Measurements from ENCODE around the gene EHBP1.

Gene EHBP1

GRCh38 chr2:62672601-62673000 is 32.9 kb upstream of the EHBP1 start:
- H2BK120ac ChIP-seq (ENCODE audit: low read depth, low read length): no peak overlapping the region
- H2BK15ac ChIP-seq (ENCODE audit: low read depth, poor library complexity, severe bottlenecking): no peak overlapping the region
- H3K9ac ChIP-seq (ENCODE audit: low read length): no peak overlapping the region
- H2BK5ac ChIP-seq (ENCODE audit: low read depth, low read length, poor library complexity, severe bottlenecking): no peak overlapping the region
- no CpG with 5 or more reads among the region's 1 CpG for WGBS
- peak overlapping the region; percentile 89 for H3K27ac ChIP-seq (ENCODE audit: low read length, poor library complexity, severe bottlenecking)
- peak overlapping the region; percentile 54 for H3K4me2 ChIP-seq (ENCODE audit: low read length, poor library complexity, severe bottlenecking)
- H3K18ac ChIP-seq (ENCODE audit: low read depth in 1 of 2, low read length in 2 of 2): peak overlapping the region in 1 of 2 experiments; percentile 37
- peak overlapping the region in 1 of 2 experiments; percentile 59 for H2BK12ac ChIP-seq (ENCODE audit: low read length in 2 of 2)
- no peak overlapping the region for H3K4ac ChIP-seq (ENCODE audit: low read depth in 1 of 2, low read length in 2 of 2)
- no peaks in the 10 kb centered on the region for H3K79me1 ChIP-seq (replicated peaks; ENCODE audit: low read length, poor library complexity, severe bottlenecking)
- no peak overlapping the region for H3K4me3 ChIP-seq (ENCODE audit: insufficient read depth in 1 of 2, low read depth in 1 of 2, low read length in 2 of 2)
- no peak overlapping the region for H4K8ac ChIP-seq (ENCODE audit: low read length)
- H2AK5ac ChIP-seq (ENCODE audit: low read length, severe bottlenecking): no peak overlapping the region
- H3K27me3 ChIP-seq (ENCODE audit: control insufficient read depth in 1 of 2, insufficient read depth in 1 of 2, low read length in 2 of 2): no peaks in the 10 kb centered on the region
- H3K36me3 ChIP-seq (ENCODE audit: control insufficient read depth in 1 of 2, insufficient read depth in 2 of 2, low read depth in 1 of 2, low read length in 2 of 2): no peaks in the 10 kb centered on the region
- peaks cover 10% of the 10 kb centered on the region for H3K4me1 ChIP-seq (ENCODE audit: control insufficient read depth, insufficient read depth, low read depth, low read length)
- no peak overlapping the region for H2AFZ ChIP-seq (ENCODE audit: low read depth, low read length)
- no peak overlapping the region for H3K14ac ChIP-seq (ENCODE audit: low read length in 2 of 2)
- DNase-seq: peak; percentile 68
- H3K9me3 ChIP-seq (ENCODE audit: control insufficient read depth, low read length): no peaks in the 10 kb centered on the region
- no peak overlapping the region for H3K23ac ChIP-seq (ENCODE audit: low read length in 2 of 2)
- H4K91ac ChIP-seq (ENCODE audit: low read length): no peak overlapping the region

GRCh38 chr2:62675062-62675461 is 30.5 kb upstream of the EHBP1 start:
- H4K8ac ChIP-seq (ENCODE audit: low read length): no peak overlapping the region
- H3K4me2 ChIP-seq (ENCODE audit: low read length, poor library complexity, severe bottlenecking): no peak overlapping the region
- H3K23ac ChIP-seq (ENCODE audit: low read length in 2 of 2): no peak overlapping the region
- H3K4ac ChIP-seq (ENCODE audit: low read depth in 1 of 2, low read length in 2 of 2): no peak overlapping the region
- H2AFZ ChIP-seq (ENCODE audit: low read depth, low read length): no peak overlapping the region
- no peaks in the 10 kb centered on the region for H3K27me3 ChIP-seq (ENCODE audit: control insufficient read depth in 1 of 2, insufficient read depth in 1 of 2, low read length in 2 of 2)
- DNase-seq: no peak
- H3K18ac ChIP-seq (ENCODE audit: low read depth in 1 of 2, low read length in 2 of 2): no peak overlapping the region
- H2BK15ac ChIP-seq (ENCODE audit: low read depth, poor library complexity, severe bottlenecking): no peak overlapping the region
- H2AK5ac ChIP-seq (ENCODE audit: low read length, severe bottlenecking): peak overlapping the region; percentile 51
- H3K27ac ChIP-seq (ENCODE audit: low read length, poor library complexity, severe bottlenecking): no peak overlapping the region
- no peaks in the 10 kb centered on the region for H3K79me1 ChIP-seq (replicated peaks; ENCODE audit: low read length, poor library complexity, severe bottlenecking)
- no peaks in the 10 kb centered on the region for H3K9me3 ChIP-seq (ENCODE audit: control insufficient read depth, low read length)
- no peak overlapping the region for H3K9ac ChIP-seq (ENCODE audit: low read length)
- H2BK5ac ChIP-seq (ENCODE audit: low read depth, low read length, poor library complexity, severe bottlenecking): no peak overlapping the region
- peaks cover 10% of the 10 kb centered on the region for H3K4me1 ChIP-seq (ENCODE audit: control insufficient read depth, insufficient read depth, low read depth, low read length)
- H4K91ac ChIP-seq (ENCODE audit: low read length): no peak overlapping the region
- no peak overlapping the region for H2BK120ac ChIP-seq (ENCODE audit: low read depth, low read length)
- no peaks in the 10 kb centered on the region for H3K36me3 ChIP-seq (ENCODE audit: control insufficient read depth in 1 of 2, insufficient read depth in 2 of 2, low read depth in 1 of 2, low read length in 2 of 2)
- H3K14ac ChIP-seq (ENCODE audit: low read length in 2 of 2): no peak overlapping the region
- H3K4me3 ChIP-seq (ENCODE audit: insufficient read depth in 1 of 2, low read depth in 1 of 2, low read length in 2 of 2): no peak overlapping the region
- peak overlapping the region in 1 of 2 experiments; percentile 41 for H2BK12ac ChIP-seq (ENCODE audit: low read length in 2 of 2)

GRCh38 chr2:62685256-62685655 is 20.3 kb upstream of the EHBP1 start:
- Histone ChIP-seq H3K4me2 (ENCODE audit: low read length, poor library complexity, severe bottlenecking) (no peak overlapping the region), H2BK12ac (ENCODE audit: low read length in 2 of 2) (no peak overlapping the region), H3K23ac (ENCODE audit: low read length in 2 of 2) (no peak overlapping the region), H2BK5ac (ENCODE audit: low read depth, low read length, poor library complexity, severe bottlenecking) (no peak overlapping the region), H3K79me1 (replicated peaks; ENCODE audit: low read length, poor library complexity, severe bottlenecking) (no peaks in the 10 kb centered on the region), H2BK120ac (ENCODE audit: low read depth, low read length) (no peak overlapping the region), H3K4me1 (ENCODE audit: control insufficient read depth, insufficient read depth, low read depth, low read length) (no peaks in the 10 kb centered on the region), H3K18ac (ENCODE audit: low read depth in 1 of 2, low read length in 2 of 2) (no peak overlapping the region), H4K91ac (ENCODE audit: low read length) (no peak overlapping the region), H3K27ac (ENCODE audit: low read length, poor library complexity, severe bottlenecking) (no peak overlapping the region), H3K9me3 (ENCODE audit: control insufficient read depth, low read length) (no peaks in the 10 kb centered on the region), H3K9ac (ENCODE audit: low read length) (no peak overlapping the region), H3K4me3 (ENCODE audit: insufficient read depth in 1 of 2, low read depth in 1 of 2, low read length in 2 of 2) (no peak overlapping the region), H4K8ac (ENCODE audit: low read length) (no peak overlapping the region), H2AK5ac (ENCODE audit: low read length, severe bottlenecking) (no peak overlapping the region), H3K4ac (ENCODE audit: low read depth in 1 of 2, low read length in 2 of 2) (no peak overlapping the region), H2BK15ac (ENCODE audit: low read depth, poor library complexity, severe bottlenecking) (no peak overlapping the region), H3K27me3 (ENCODE audit: control insufficient read depth in 1 of 2, insufficient read depth in 1 of 2, low read length in 2 of 2) (no peaks in the 10 kb centered on the region), H3K36me3 (ENCODE audit: control insufficient read depth in 1 of 2, insufficient read depth in 2 of 2, low read depth in 1 of 2, low read length in 2 of 2) (no peaks in the 10 kb centered on the region), H2AFZ (ENCODE audit: low read depth, low read length) (no peak overlapping the region), H3K14ac (ENCODE audit: low read length in 2 of 2) (no peak overlapping the region)
- DNase-seq: no peak
- no CpG with 5 or more reads among the region's 2 CpGs for WGBS

- Histone ChIP-seq H2BK12ac (ENCODE audit: low read length in 2 of 2) (no peak overlapping the region), H3K27ac (ENCODE audit: low read length, poor library complexity, severe bottlenecking) (no peak overlapping the region), H3K14ac (ENCODE audit: low read length in 2 of 2) (no peak overlapping the region), H3K9ac (ENCODE audit: low read length) (no peak overlapping the region), H3K9me3 (ENCODE audit: control insufficient read depth, low read length) (no peaks in the 10 kb centered on the region), H2AK5ac (ENCODE audit: low read length, severe bottlenecking) (no peak overlapping the region), H2BK5ac (ENCODE audit: low read depth, low read length, poor library complexity, severe bottlenecking) (no peak overlapping the region), H3K79me1 (replicated peaks; ENCODE audit: low read length, poor library complexity, severe bottlenecking) (no peaks in the 10 kb centered on the region), H2BK15ac (ENCODE audit: low read depth, poor library complexity, severe bottlenecking) (no peak overlapping the region), H3K18ac (ENCODE audit: low read depth in 1 of 2, low read length in 2 of 2) (no peak overlapping the region), H4K91ac (ENCODE audit: low read length) (no peak overlapping the region), H3K36me3 (ENCODE audit: control insufficient read depth in 1 of 2, insufficient read depth in 2 of 2, low read depth in 1 of 2, low read length in 2 of 2) (no peaks in the 10 kb centered on the region), H3K4me1 (ENCODE audit: control insufficient read depth, insufficient read depth, low read depth, low read length) (no peaks in the 10 kb centered on the region), H2AFZ (ENCODE audit: low read depth, low read length) (no peak overlapping the region), H3K23ac (ENCODE audit: low read length in 2 of 2) (no peak overlapping the region), H3K27me3 (ENCODE audit: control insufficient read depth in 1 of 2, insufficient read depth in 1 of 2, low read length in 2 of 2) (no peaks in the 10 kb centered on the region), H3K4me2 (ENCODE audit: low read length, poor library complexity, severe bottlenecking) (no peak overlapping the region), H3K4ac (ENCODE audit: low read depth in 1 of 2, low read length in 2 of 2) (no peak overlapping the region), H4K8ac (ENCODE audit: low read length) (no peak overlapping the region), H2BK120ac (ENCODE audit: low read depth, low read length) (no peak overlapping the region), H3K4me3 (ENCODE audit: insufficient read depth in 1 of 2, low read depth in 1 of 2, low read length in 2 of 2) (no peak overlapping the region)
- no peak for DNase-seq
- 93% methylated on average over 4 of the region's 4 CpGs for WGBS
Measured at GRCh38 chr2:62686012-62686685, 19.4 kb upstream of the EHBP1 start.
